Testis (tissue), 2 donors: Measurements from ENCODE around the gene SP7.

ENCODE experiments used
- POLR2A ChIP-seq: fragments of 450-650 bp; IDR thresholded peaks from one replicate; pipeline ENCODE4 v1.6.1; 2017; ENCODE audit warnings: antibody characterized with exemption, mild to moderate bottlenecking, moderate library complexity
- TF ChIP-seq, protein P1 (sequence below), 3 experiments: fragments of 450-650 bp in 2 of 3; fragments of 200-600 bp in 1 of 3; sonication (generic) in 1 of 3; IDR thresholded peaks; one replicate each; pipeline ENCODE4 v1.5.1; 2016 to 2019; ENCODE audit warnings: antibody characterized with exemption in 3 of 3, mild to moderate bottlenecking in 2 of 3, moderate library complexity in 1 of 3

DNA sequence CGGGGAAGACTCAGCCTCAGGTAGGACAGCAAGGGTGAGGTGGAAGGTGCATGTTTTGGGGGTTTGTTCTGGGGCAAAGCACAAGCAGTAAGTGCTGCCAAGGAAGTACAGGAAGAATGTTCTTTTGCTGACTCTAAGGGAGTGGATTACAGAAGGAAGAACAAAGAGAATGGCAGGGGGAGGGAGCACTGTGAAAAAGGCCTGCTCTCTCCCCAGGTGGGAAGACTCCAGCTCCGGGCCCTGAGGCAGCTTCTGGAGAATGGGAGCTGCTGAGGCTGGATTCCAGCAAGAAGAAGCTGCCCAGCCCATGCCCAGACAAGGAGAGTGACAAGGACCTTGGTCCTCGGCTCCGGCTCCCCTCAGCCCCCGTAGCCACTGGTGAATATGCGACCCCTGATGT, 47.8 kb downstream of the SP7 start:
- TF ChIP-seq, protein P1, sequence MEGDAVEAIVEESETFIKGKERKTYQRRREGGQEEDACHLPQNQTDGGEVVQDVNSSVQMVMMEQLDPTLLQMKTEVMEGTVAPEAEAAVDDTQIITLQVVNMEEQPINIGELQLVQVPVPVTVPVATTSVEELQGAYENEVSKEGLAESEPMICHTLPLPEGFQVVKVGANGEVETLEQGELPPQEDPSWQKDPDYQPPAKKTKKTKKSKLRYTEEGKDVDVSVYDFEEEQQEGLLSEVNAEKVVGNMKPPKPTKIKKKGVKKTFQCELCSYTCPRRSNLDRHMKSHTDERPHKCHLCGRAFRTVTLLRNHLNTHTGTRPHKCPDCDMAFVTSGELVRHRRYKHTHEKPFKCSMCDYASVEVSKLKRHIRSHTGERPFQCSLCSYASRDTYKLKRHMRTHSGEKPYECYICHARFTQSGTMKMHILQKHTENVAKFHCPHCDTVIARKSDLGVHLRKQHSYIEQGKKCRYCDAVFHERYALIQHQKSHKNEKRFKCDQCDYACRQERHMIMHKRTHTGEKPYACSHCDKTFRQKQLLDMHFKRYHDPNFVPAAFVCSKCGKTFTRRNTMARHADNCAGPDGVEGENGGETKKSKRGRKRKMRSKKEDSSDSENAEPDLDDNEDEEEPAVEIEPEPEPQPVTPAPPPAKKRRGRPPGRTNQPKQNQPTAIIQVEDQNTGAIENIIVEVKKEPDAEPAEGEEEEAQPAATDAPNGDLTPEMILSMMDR (IDR thresholded peaks at IDR 0.05): no peak
- no peak for TF ChIP-seq POLR2A
